GM18868 (cell line): ENCODE data around the gene GABRA5.

Experiments used
- ATAC-seq: cut with Tn5 transposase; IDR thresholded peaks from one replicate; pipeline ENCODE4 v1.9.1; 2021; ENCODE audit warnings: mild to moderate bottlenecking, moderate library complexity; ENCODE audit not compliant: unreplicated experiment

Gene GABRA5

DNA sequence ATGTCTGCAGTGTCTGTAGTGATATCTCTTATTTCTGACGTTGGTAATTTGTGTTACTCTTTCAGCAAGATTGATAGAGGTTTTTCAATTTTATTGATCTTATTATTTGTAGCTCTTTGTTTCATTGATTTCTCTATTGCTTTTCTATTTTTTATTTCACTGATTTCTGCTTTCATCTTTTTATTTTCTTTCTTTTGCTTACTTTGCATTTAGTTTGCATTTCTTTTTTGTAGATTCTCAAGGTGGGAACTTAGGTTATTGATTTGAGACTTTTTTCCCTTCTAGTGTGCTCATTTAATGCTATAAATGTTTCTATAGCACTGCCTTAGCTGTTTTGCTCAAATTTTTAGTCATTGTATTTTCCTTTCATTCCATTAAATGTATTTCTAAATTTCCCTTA lies 54.6 kb downstream of the GABRA5 start:
- no peak for ATAC-seq

- no peak for ATAC-seq
Observed at GRCh38 chr15:26926081-26926480, 59.2 kb downstream of the GABRA5 start.

- no peak for ATAC-seq
Observed at GRCh38 chr15:26928051-26928450, 61.2 kb downstream of the GABRA5 start.

DNA sequence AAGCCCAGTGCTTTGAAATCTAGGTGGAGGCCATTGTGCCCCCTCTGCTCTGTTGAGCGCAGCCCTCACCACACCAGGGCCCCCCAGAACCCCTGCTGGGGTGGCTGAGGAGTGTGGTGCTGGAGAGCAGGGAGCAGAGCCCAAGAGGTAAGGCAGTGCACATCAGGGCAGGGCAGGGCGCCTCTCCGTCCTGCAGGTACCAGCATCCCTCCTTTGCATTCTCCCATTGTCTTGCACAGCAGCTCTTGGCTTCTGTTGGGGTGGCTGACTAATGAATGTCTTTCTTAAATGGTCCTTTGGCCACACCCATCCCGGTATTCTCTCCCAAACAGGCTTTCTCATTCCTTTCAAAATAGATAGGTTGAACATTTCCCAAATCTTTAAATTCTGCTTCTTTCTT lies 62.7 kb downstream of the GABRA5 start:
- no peak for ATAC-seq

- no peak for ATAC-seq
Observed at GRCh38 chr15:26934848-26935247, 68.0 kb downstream of the GABRA5 start.

- ATAC-seq: no peak
Observed at GRCh38 chr15:26935322-26935721, 68.5 kb downstream of the GABRA5 start.

DNA sequence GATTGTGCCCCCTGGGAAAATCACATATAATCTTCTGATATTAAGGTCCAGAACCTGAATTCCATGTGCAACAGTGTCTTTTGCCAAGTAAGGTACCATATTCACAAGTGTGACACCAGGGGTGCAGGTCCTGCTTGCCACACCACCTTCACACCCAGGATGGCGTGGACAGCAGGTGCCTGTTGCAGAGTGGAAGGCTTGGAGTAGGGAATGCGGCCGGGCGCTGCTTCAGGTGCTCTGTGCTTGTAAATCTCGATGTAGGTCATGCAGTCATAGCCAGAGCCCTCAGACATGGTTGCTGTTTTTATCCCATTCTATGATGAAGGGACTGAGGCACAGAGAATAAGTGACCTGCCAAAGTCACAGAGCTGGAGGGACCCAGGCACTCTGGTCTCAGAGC lies 69.6 kb downstream of the GABRA5 start:
- no peak for ATAC-seq

DNA sequence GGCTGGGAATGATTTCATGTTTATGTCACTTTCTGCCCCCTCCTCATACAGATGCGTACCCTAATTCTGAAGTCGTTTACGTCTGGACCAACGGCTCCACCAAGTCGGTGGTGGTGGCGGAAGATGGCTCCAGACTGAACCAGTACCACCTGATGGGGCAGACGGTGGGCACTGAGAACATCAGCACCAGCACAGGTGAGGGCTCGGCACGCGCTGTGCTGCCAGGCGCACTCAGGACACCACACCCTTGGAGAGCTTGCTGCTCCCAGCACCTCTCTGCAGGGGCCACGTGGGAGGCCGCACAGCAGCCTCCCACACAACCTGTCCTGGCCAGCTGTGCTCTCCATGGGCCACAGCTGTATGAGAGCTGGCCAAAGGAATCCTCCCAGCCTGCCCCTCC lies 70.3 kb downstream of the GABRA5 start:
- no peak for ATAC-seq

GRCh38 chr15:26939398-26939797 lies 72.5 kb downstream of the GABRA5 start:
- ATAC-seq: no peak

GRCh38 chr15:26941489-26941888 lies 74.6 kb downstream of the GABRA5 start:
- ATAC-seq: no peak

DNA sequence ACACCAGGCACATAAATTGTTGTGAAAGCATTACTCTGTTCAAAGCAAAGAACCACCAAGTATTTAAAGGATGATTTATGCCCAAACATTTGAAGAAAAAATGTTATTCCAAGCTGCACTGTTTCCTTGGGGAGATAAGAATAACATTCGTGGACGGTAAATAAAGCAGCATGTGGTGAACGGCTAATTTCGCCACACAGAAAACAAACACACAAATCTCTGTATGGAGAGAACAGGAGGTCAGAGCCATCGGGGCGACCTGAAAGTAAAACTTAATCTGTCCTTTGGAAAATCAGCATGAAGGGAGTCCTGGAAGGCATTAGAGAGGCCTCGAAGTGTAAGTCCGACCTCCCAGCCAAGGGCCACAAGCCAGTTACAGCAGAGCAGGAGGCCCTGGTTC lies 77.0 kb downstream of the GABRA5 start:
- no peak for ATAC-seq

DNA sequence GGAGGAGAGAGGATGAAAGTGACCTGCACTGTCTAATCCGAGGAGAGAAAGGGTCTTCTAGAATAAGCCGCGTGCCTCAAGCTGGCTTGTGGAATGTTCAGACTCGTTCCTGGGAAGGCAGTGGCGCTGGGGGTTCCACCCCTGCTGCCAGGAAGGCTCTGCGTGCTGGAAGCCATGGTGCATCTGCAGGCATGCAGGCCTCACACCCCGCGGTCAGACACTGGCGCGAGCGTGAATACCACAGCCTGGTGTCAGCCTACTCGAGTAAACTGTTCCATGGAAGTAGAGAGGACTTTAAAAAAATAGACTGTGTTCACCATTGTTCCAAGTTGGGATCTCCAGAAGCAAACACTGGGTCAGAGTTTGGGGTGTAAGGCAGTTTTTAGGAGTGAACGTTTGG lies 78.2 kb downstream of the GABRA5 start:
- ATAC-seq: no peak

- no peak for ATAC-seq
Observed at GRCh38 chr15:26950001-26950400, 83.1 kb downstream of the GABRA5 start.

DNA sequence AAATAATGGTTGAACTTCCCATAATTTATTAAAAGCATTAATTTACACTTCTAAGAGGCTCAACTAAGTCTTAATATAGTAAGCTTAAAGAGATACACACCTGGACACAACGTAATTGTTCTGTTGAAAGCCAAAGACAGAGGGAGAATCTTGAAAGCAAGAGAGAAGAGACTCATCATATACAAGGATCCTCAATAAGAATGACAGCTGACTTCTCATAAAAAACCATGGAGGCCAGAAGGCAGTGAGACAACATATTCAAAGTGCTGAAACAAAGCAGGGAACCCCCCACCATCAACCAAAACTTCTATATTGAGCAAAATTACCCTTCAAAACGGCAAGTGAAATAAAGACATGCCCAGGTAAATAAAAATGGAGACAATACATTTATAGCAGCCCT lies 87.5 kb downstream of the GABRA5 start:
- ATAC-seq: no peak

GRCh38 chr15:26967719-26968269 lies 100.9 kb downstream of the GABRA5 start:
- ATAC-seq: no peak

DNA sequence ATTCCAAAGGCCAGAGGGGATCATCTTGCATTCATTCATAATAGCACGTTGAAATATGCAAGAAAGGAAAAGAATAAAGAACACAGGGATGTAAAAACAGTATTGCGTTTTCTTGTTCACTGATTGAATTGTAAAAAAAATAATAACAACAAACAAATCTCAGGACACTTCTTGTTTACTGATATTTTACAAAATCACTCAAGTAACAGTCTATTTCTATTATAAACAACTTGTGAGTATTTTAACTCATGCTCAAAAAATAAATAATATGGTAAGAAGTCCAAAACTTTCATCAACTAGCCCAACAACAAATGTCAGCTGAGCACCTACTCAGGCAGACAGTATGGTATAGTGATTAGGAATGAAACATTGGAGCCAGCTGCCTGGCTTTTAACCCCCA lies 101.9 kb downstream of the GABRA5 start:
- no peak for ATAC-seq

GRCh38 chr15:26970712-26971210 lies 103.9 kb downstream of the GABRA5 start, which contains the start of gene GABRG3:
Gene GABRG3, plus strand, starts transcription at chr15:26971181.
- no peak for ATAC-seq

GRCh38 chr15:26971271-26972018 lies 104.6 kb downstream of the GABRA5 start:
- no peak for ATAC-seq

DNA sequence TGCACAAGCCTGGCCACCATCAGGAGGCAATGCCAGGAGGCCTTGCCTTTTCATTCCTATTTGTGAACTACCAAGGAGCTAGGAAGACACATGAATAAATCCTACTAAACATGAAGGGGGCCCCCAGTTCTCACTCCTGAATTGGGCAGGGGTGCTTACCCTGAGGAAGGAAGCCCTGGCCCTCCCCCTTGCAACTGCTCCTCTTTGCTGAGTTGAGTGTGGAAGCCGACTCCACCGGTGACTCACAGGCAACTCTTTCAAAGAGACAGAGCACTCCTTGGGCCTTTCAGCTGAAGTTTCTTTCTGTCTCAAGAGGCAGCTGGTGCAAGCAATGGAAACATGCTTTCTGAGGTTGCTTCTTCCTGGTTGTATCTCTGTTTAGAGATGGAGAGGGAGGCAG lies 105.8 kb downstream of the GABRA5 start:
- ATAC-seq: no peak

DNA sequence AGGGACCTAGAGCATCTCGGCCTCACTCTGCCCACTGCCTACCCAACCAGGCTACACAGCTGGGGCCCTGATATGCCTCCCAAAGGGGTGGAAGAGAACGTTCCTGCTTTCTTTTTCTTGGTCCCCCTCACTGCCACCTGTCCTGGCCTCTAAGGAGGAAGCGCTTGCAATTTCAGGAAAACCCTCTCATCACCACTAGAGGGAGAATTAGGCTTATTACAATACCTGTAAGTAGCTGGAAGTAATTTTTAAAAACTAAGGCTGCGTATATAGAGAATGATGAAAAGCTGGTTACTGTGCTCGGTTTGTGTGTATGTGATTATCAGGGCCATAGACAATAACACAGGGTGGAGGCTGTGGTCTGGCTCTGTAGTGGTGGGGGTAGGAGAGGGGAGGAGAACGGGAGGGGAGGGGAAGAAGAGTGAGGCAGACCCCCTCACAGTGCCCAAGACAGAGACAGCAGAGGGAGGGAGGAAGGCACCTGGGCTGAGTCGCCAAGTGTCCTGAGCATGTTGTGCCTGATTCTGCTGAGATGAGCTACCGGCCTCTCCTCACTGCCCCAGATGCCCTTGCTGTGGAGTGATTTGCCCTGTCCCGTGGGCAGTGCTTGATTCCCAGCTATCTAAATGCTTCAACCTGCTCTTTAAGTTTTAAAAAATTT lies 107.4 kb downstream of the GABRA5 start:
- no peak for ATAC-seq

DNA sequence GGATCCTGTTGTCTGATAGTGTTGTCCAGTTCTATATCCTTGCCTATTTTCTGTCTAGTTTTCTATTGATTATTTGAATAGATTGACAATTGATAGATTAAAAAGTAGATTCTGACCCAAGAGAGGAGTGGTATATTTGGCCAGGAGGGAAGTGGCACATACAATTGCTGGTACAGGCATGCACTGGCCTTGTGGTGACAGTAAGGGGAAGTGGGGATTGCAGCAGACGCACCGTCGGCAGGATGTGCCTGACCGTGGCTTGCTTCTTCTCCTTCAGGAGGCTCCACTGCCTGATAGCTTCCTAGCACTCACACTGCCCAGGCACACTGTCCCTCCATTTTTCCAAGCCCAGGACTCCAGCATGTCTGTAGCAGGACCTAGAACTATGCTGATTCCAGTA lies 114.6 kb downstream of the GABRA5 start:
- no peak for ATAC-seq

DNA sequence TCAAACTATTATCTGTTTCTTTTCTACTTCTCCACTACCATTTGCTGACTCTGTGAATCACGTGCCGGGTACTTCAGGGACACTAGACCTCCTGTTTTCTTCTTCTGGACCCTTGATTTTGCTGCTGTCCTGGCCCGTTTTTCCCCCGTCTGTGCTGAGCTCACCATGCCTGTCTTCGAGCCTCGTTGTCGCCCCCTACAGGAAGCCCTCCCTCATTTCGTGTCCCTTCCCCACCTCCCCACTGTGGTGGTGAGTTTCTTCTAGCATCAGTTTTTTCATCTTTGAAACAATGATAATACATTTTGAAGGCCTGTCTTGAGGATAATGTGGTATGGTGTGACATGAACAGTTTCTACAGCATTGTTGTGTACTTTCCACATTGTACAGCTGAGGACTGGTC lies 117.0 kb downstream of the GABRA5 start:
- no peak for ATAC-seq
